GM23338 (cell line): ENCODE results near the gene GGT6. TPM values are rescaled to one million over a fixed set of nuclear protein-coding genes. Genes with fewer than 3 reads are reported as not detected.

ENCODE experiments used
- ATAC-seq: fragments of 200-7000 bp; cut with Tn5 transposase; 3 replicates; pipeline ENCODE4 v1.9.1; 2020
- DNase-seq: peaks from one replicate; pipeline ENCODE4 v3.0.0-alpha.2; 2015; ENCODE audit warnings: low spot score
- H2AFZ ChIP-seq: fragments of 200-600 bp; sonication (generic); 2 replicates; pipeline ENCODE4 v1.8.0; 2016; ENCODE audit warnings: antibody characterized with exemption, mild to moderate bottlenecking, moderate library complexity
- H3F3A ChIP-seq: fragments of 200-600 bp; sonication (generic); replicated peaks from 2 replicates; pipeline ENCODE4 v1.8.0; 2017; ENCODE audit warnings: antibody characterized with exemption, mixed run types, low read depth
- H3K27ac ChIP-seq: fragments of 200-600 bp; sonication (generic); 2 replicates; pipeline ENCODE4 v1.6.1; 2016; ENCODE audit warnings: low read depth
- H3K27me3 ChIP-seq: fragments of 200-600 bp; sonication (generic); 2 replicates; pipeline ENCODE4 v1.8.0; 2016; ENCODE audit warnings: mild to moderate bottlenecking, mixed run types, moderate library complexity; ENCODE audit not compliant: insufficient read depth
- H3K36me3 ChIP-seq: fragments of 200-600 bp; sonication (generic); 2 replicates; pipeline ENCODE4 v1.8.0; 2016; ENCODE audit warnings: mild to moderate bottlenecking; ENCODE audit not compliant: insufficient read depth
- H3K4me1 ChIP-seq: fragments of 200-600 bp; sonication (generic); 2 replicates; pipeline ENCODE4 v1.8.0; 2016; ENCODE audit warnings: mild to moderate bottlenecking, moderate library complexity; ENCODE audit not compliant: insufficient read depth
- H3K4me2 ChIP-seq: fragments of 200-600 bp; sonication (generic); 2 replicates; pipeline ENCODE4 v1.7.1; 2017; ENCODE audit warnings: mixed run types
- H3K4me3 ChIP-seq: fragments of 200-600 bp; sonication (generic); 2 replicates; pipeline ENCODE4 v1.6.1; 2016; ENCODE audit warnings: mixed run types
- H3K79me2 ChIP-seq: fragments of 200-600 bp; sonication (generic); replicated peaks from 2 replicates; pipeline ENCODE4 v1.8.0; 2017; ENCODE audit warnings: mild to moderate bottlenecking; ENCODE audit not compliant: insufficient read depth
- H3K9me2 ChIP-seq: fragments of 200-600 bp; sonication (generic); 2 replicates; pipeline ENCODE4 v1.8.0; 2017; ENCODE audit not compliant: insufficient read depth
- H4K20me1 ChIP-seq: fragments of 200-600 bp; sonication (generic); replicated peaks from 2 replicates; pipeline ENCODE4 v1.8.0; 2017; ENCODE audit warnings: mild to moderate bottlenecking; ENCODE audit not compliant: insufficient read depth
- H3K27ac Mint-ChIP-seq: 2 replicates; pipeline ENCODE4 v1.8.0; 2020; ENCODE audit warnings: inconsistent platforms, mild to moderate bottlenecking, moderate library complexity, mixed read lengths
- H3K27me3 Mint-ChIP-seq: 3 replicates; pipeline ENCODE4 v1.8.0; 2022; ENCODE audit warnings: low read depth, mild to moderate bottlenecking, moderate library complexity, mixed read lengths, inconsistent platforms; ENCODE audit not compliant: insufficient read depth, poor library complexity
- H3K36me3 Mint-ChIP-seq: 3 replicates; pipeline ENCODE4 v1.8.0; 2021; ENCODE audit warnings: low read depth, mild to moderate bottlenecking, inconsistent platforms, moderate library complexity, mixed read lengths
- H3K4me1 Mint-ChIP-seq: 3 replicates; pipeline ENCODE4 v1.8.0; 2020; ENCODE audit warnings: mild to moderate bottlenecking, inconsistent platforms, mixed read lengths
- H3K4me3 Mint-ChIP-seq: 3 replicates; pipeline ENCODE4 v1.8.0; 2021; ENCODE audit warnings: moderate library complexity, mild to moderate bottlenecking, inconsistent platforms, mixed read lengths
- H3K9me3 Mint-ChIP-seq: 3 replicates; pipeline ENCODE4 v1.8.0; 2020; ENCODE audit warnings: moderate library complexity, mild to moderate bottlenecking, inconsistent platforms, mixed read lengths
- CREB1 ChIP-seq: fragments of 250-450 bp; sonication (Bioruptor Pico); IDR thresholded peaks from 2 replicates; pipeline ENCODE4 v1.5.0; 2020; ENCODE audit warnings: low read depth, mild to moderate bottlenecking, moderate library complexity
- JUNB ChIP-seq: IDR thresholded peaks from one replicate; pipeline ENCODE4 v1.6.1; 2016; ENCODE audit warnings: antibody characterized with exemption; ENCODE audit not compliant: unreplicated experiment
- POLR2AphosphoS5 ChIP-seq: IDR thresholded peaks from 2 replicates; pipeline ENCODE4 v1.6.1; 2016; ENCODE audit warnings: antibody characterized with exemption, low read depth
- ZNF114 ChIP-seq: fragments of 250-450 bp; sonication (Bioruptor Pico); IDR thresholded peaks from 2 replicates; pipeline ENCODE4 v1.5.0; 2020; ENCODE audit warnings: mild to moderate bottlenecking, moderate library complexity
- polyA plus RNA-seq: library from polyadenylated mRNA; unstranded; fragments of >200 nt; fragmentation: Nextera tagmentation; extraction: Ambion mirVana; gene quantifications from 2 replicates; pipeline ENCODE4 v1.2.1, GENCODE V29; 2016
- total RNA-seq: library from RNA; depleted of rRNA; stranded (reverse); fragments of >200 nt; shearing (Covaris generic); gene quantifications from 2 replicates; pipeline ENCODE4 v1.2.3, GENCODE V29; 2014
- TF ChIP-seq, protein P1 (sequence below): fragments of 250-450 bp; sonication (Bioruptor Pico); IDR thresholded peaks from 2 replicates; pipeline ENCODE4 v1.5.0; 2020; ENCODE audit warnings: mild to moderate bottlenecking, moderate library complexity
- TF ChIP-seq, protein P2 (sequence below): IDR thresholded peaks from one replicate; pipeline ENCODE4 v1.6.1; 2018; ENCODE audit warnings: antibody characterized with exemption; ENCODE audit not compliant: unreplicated experiment

GGT6 gene
- total and polyA plus RNA-seq, 2 experiments from 2014 or later = 0.24 TPM; not detected in 1

DNA sequence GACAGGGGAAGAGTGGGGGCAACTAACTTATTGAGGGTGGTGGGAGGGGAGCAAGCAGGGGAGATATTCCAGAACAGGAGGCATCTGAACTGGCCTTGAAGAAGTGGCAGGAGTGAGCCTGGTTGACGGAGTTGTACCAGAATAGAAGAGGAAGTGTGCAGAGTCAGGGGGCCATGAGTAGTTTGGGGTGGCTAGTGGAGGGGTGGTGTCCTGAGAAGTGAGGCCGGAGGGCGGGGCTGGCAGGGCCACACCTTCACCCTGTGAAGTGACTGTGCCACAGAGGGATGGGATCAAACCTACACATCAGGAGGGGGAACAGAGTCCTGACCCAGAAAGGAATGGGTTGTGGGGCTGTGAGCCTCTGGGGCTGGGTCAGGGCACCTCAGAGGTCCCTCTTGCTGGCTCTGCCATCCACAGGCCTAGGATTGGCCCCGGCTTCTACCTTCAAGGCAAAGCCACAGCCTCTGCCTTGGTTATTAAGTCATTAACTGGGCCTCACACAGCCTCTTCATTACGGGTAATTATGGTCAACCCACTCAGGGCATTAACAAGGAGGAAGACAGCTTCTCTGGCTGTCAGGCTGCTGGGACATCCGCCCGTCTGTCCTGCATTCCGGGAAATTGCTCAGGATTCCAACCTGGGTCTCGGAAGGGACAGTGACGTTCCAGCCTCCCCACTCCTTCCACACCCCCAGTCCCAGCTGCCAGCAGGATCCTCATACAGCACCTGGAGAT lies 49.0 kb downstream of the GGT6 start (continued):
- TF ChIP-seq, protein P1, sequence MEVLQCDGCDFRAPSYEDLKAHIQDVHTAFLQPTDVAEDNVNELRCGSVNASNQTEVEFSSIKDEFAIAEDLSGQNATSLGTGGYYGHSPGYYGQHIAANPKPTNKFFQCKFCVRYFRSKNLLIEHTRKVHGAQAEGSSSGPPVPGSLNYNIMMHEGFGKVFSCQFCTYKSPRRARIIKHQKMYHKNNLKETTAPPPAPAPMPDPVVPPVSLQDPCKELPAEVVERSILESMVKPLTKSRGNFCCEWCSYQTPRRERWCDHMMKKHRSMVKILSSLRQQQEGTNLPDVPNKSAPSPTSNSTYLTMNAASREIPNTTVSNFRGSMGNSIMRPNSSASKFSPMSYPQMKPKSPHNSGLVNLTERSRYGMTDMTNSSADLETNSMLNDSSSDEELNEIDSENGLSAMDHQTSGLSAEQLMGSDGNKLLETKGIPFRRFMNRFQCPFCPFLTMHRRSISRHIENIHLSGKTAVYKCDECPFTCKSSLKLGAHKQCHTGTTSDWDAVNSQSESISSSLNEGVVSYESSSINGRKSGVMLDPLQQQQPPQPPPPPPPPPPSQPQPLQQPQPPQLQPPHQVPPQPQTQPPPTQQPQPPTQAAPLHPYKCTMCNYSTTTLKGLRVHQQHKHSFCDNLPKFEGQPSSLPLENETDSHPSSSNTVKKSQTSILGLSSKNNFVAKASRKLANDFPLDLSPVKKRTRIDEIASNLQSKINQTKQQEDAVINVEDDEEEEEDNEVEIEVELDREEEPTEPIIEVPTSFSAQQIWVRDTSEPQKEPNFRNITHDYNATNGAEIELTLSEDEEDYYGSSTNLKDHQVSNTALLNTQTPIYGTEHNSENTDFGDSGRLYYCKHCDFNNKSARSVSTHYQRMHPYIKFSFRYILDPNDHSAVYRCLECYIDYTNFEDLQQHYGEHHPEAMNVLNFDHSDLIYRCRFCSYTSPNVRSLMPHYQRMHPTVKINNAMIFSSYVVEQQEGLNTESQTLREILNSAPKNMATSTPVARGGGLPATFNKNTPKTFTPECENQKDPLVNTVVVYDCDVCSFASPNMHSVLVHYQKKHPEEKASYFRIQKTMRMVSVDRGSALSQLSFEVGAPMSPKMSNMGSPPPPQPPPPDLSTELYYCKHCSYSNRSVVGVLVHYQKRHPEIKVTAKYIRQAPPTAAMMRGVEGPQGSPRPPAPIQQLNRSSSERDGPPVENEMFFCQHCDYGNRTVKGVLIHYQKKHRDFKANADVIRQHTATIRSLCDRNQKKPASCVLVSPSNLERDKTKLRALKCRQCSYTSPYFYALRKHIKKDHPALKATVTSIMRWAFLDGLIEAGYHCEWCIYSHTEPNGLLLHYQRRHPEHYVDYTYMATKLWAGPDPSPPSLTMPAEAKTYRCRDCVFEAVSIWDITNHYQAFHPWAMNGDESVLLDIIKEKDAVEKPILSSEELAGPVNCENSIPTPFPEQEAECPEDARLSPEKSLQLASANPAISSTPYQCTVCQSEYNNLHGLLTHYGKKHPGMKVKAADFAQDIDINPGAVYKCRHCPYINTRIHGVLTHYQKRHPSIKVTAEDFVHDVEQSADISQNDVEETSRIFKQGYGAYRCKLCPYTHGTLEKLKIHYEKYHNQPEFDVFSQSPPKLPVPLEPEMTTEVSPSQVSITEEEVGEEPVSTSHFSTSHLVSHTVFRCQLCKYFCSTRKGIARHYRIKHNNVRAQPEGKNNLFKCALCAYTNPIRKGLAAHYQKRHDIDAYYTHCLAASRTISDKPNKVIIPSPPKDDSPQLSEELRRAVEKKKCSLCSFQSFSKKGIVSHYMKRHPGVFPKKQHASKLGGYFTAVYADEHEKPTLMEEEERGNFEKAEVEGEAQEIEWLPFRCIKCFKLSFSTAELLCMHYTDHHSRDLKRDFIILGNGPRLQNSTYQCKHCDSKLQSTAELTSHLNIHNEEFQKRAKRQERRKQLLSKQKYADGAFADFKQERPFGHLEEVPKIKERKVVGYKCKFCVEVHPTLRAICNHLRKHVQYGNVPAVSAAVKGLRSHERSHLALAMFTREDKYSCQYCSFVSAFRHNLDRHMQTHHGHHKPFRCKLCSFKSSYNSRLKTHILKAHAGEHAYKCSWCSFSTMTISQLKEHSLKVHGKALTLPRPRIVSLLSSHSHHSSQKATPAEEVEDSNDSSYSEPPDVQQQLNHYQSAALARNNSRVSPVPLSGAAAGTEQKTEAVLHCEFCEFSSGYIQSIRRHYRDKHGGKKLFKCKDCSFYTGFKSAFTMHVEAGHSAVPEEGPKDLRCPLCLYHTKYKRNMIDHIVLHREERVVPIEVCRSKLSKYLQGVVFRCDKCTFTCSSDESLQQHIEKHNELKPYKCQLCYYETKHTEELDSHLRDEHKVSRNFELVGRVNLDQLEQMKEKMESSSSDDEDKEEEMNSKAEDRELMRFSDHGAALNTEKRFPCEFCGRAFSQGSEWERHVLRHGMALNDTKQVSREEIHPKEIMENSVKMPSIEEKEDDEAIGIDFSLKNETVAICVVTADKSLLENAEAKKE (CRISPR knock-in tag) = no peak
- TF ChIP-seq JUNB = no peak
- TF ChIP-seq ZNF114 = no peak

DNA sequence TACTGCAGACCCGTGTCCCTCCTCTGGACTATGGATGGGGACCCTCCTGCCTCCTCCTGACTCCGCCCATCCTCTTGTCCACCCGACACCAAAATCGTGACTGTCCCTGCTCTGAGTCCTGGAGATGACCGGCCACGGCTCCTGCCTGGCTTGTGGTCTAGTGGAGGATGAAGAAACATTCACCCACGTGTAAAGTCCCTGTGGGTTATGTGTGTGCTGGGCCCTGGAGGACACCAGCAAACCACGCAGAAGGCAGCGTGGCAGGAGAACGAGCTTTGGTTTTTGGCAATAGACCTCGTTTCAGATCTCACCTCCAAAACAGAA lies 49.8 kb downstream of the GGT6 start:
- Mint-ChIP-seq H3K36me3 (no peaks in the 10 kb centered on the region), H3K4me3 (no peak overlapping the region), H3K27me3 (peaks cover 19% of the 10 kb centered on the region), H3K4me1 (peaks cover 7% of the 10 kb centered on the region; the same call in 2 of the 3 replicates), H3K9me3 (no peaks in the 10 kb centered on the region; the same call in 2 of the 3 replicates), H3K27ac (no peak overlapping the region)
- H3K36me3 ChIP-seq = no peaks in the 10 kb centered on the region
- no peak overlapping the region for H2AFZ ChIP-seq
- H3F3A ChIP-seq = no peaks in the 10 kb centered on the region
- no peaks in the 10 kb centered on the region for H3K4me1 ChIP-seq
- H3K9me2 ChIP-seq = no peaks in the 10 kb centered on the region
- ATAC-seq (no peak), DNase-seq (no peak)
- no peak overlapping the region for H3K27ac ChIP-seq
- TF ChIP-seq, protein P2, sequence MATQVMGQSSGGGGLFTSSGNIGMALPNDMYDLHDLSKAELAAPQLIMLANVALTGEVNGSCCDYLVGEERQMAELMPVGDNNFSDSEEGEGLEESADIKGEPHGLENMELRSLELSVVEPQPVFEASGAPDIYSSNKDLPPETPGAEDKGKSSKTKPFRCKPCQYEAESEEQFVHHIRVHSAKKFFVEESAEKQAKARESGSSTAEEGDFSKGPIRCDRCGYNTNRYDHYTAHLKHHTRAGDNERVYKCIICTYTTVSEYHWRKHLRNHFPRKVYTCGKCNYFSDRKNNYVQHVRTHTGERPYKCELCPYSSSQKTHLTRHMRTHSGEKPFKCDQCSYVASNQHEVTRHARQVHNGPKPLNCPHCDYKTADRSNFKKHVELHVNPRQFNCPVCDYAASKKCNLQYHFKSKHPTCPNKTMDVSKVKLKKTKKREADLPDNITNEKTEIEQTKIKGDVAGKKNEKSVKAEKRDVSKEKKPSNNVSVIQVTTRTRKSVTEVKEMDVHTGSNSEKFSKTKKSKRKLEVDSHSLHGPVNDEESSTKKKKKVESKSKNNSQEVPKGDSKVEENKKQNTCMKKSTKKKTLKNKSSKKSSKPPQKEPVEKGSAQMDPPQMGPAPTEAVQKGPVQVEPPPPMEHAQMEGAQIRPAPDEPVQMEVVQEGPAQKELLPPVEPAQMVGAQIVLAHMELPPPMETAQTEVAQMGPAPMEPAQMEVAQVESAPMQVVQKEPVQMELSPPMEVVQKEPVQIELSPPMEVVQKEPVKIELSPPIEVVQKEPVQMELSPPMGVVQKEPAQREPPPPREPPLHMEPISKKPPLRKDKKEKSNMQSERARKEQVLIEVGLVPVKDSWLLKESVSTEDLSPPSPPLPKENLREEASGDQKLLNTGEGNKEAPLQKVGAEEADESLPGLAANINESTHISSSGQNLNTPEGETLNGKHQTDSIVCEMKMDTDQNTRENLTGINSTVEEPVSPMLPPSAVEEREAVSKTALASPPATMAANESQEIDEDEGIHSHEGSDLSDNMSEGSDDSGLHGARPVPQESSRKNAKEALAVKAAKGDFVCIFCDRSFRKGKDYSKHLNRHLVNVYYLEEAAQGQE = no peak
- TF ChIP-seq CREB1 (no peak), POLR2AphosphoS5 (no peak)
- H3K79me2 ChIP-seq = no peaks in the 10 kb centered on the region
- no peak overlapping the region for H3K4me2 ChIP-seq
- H4K20me1 ChIP-seq = no peaks in the 10 kb centered on the region
- H3K4me3 ChIP-seq = no peak overlapping the region
- H3K27me3 ChIP-seq = no peaks in the 10 kb centered on the region
